Omental fat pad (tissue), 4 donors: ENCODE measurements around the gene PPFIA4. TPM values are rescaled to one million over a fixed set of nuclear protein-coding genes. Genes with fewer than 3 reads are reported as not detected.

Source experiments
- ATAC-seq: fragments of 150-250 bp; one replicate; pipeline ENCODE4 v1.9.1; 2016; ENCODE audit warnings: mild to moderate bottlenecking, moderate library complexity; ENCODE audit not compliant: low FRiP score
- DNase-seq: peaks from one replicate; pipeline ENCODE4 v3.0.0-alpha.2; 2019; ENCODE audit warnings: low spot score
- total RNA-seq, 4 donors: library from RNA; depleted of rRNA; stranded (reverse); fragments of >200 nt; gene quantifications; one replicate each; pipeline ENCODE4 v1.1.0, GENCODE V29; 2016
- TF ChIP-seq, protein P1 (sequence below), 3 donors: fragments of 450-650 bp; IDR thresholded peaks; one replicate each; pipeline ENCODE4 v1.5.1; 2016 to 2017; ENCODE audit warnings: antibody characterized with exemption in 3 of 3, mild to moderate bottlenecking in 3 of 3, moderate library complexity in 2 of 3

The PPFIA4 gene
- total RNA-seq, 4 donors from 2014 or later: 0.72 to 1.4 (median 1.2) TPM; not detected in 1

DNA sequence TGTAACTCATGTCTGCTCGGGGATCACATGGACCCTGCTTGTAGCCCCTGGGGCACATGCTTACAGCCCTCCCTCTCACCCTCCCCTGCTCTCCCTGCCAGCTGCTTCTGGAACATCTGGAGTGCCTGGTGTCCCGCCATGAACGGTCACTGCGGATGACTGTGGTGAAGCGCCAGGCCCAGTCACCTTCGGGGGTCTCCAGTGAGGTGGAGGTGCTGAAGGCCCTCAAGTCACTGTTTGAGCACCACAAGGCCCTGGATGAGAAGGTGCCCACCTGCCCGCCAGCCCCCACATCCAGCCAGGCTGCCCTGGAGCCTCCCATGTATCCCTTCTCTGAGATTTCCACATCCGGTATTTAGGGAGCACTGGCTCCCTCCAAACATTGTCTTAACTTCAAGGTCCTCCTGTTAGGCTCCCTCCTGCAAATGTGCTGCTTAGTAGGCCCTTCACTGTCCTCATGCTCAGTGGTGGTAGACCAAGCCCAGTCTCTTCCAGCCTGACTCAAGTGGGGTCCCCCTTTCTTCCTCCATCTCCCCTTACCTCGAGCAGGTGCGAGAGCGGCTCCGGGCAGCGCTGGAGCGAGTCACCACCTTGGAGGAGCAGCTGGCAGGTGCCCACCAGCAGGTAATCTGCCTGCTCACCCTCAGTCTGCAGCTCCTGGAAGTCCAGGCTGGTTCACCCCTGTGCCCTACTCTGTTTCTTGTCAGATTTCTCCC, 17.7 kb downstream of the PPFIA4 start:
- DNase-seq: no peak
- ATAC-seq: no peak
- TF ChIP-seq, protein P1, sequence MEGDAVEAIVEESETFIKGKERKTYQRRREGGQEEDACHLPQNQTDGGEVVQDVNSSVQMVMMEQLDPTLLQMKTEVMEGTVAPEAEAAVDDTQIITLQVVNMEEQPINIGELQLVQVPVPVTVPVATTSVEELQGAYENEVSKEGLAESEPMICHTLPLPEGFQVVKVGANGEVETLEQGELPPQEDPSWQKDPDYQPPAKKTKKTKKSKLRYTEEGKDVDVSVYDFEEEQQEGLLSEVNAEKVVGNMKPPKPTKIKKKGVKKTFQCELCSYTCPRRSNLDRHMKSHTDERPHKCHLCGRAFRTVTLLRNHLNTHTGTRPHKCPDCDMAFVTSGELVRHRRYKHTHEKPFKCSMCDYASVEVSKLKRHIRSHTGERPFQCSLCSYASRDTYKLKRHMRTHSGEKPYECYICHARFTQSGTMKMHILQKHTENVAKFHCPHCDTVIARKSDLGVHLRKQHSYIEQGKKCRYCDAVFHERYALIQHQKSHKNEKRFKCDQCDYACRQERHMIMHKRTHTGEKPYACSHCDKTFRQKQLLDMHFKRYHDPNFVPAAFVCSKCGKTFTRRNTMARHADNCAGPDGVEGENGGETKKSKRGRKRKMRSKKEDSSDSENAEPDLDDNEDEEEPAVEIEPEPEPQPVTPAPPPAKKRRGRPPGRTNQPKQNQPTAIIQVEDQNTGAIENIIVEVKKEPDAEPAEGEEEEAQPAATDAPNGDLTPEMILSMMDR (IDR thresholded peaks at IDR 0.05): no peak

DNA sequence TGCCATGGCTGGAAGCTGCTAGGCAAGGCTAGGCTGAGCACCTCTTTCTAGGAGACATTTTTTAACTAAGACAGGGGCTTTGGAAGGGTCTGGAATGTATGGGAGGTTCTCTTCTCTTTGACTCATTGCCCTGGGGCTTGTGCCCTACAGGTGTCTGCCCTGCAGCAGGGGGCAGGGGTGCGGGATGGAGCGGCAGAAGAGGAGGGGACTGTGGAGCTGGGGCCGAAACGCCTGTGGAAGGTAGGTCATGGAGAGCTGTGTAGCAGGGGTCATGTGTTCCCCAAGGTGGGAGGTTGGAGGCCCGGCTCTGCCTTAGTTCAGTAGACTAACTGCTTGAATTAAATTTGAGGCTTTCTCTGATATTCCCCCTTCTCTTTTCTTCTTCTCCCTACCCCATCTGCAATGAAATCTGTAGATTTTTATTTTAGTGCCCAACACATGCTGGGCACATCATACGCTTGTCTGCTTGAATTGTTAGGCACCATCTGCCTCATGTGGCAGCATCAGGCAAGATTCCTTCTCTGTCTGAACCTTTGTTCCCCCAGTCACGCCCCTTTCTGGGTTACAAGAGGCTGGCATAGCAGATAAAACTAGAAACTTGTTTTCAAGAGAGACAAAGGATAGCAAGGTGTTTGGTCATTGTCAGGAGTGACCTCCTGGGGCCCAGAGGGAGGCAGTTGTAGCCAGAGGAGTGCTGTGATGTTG, 18.4 kb downstream of the PPFIA4 start:
- DNase-seq (no peak), ATAC-seq (no peak)
- TF ChIP-seq, protein P1 (IDR thresholded peaks at IDR 0.05): no peak

DNA sequence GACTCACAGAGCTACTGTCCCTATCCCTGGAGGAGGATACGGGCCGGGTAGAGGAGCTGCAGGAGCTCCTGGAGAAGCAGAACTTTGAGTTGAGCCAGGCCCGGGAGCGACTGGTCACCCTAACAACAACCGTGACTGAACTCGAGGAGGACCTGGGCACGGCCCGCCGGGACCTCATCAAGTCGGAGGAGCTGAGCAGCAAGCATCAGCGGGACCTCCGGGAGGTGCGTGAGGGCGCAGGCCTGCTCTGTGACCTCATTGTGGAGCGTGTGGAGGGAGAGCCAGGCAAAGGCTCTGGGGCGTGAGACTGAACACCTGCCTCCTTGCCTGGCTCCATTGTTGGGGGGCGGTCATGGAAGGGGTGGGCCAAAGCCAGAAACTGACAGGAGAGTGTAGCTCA, 19.0 kb downstream of the PPFIA4 start:
- TF ChIP-seq, protein P1 (IDR thresholded peaks at IDR 0.05): no peak
- ATAC-seq: no peak
- DNase-seq: no peak

DNA sequence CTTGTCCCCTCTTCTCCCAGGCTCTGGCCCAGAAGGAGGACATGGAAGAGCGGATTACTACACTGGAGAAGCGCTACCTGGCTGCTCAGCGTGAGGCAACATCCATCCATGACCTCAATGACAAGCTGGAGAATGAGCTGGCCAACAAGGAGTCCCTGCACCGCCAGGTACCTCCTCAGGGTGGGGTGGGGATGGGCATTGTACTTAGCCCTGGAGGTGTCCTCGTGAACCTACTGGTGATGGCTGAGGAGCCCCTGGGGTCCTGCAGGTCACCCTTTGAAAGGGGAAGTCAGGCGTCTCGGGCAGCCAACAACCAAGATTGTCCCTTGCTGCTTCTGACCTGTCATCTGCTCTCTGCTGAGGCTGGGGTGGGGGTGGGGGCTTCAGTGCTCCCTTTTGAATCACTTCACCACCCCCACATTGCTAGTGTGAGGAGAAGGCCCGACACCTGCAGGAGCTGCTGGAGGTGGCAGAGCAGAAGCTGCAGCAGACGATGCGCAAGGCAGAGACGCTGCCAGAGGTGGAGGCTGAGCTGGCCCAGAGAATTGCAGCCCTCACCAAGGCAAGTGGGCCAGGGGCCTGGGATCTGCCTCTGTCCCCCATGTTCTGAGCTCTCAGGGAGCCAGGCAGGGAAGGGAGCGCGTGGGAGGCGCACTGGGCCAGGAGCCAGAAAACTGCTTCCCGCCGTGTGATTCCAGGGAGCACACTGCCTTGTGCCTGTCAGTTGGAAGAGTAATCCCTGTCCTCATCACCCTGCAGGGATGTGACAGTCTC, 19.7 kb downstream of the PPFIA4 start:
- DNase-seq (no peak), ATAC-seq (no peak)
- TF ChIP-seq, protein P1 (IDR thresholded peaks at IDR 0.05): no peak

DNA sequence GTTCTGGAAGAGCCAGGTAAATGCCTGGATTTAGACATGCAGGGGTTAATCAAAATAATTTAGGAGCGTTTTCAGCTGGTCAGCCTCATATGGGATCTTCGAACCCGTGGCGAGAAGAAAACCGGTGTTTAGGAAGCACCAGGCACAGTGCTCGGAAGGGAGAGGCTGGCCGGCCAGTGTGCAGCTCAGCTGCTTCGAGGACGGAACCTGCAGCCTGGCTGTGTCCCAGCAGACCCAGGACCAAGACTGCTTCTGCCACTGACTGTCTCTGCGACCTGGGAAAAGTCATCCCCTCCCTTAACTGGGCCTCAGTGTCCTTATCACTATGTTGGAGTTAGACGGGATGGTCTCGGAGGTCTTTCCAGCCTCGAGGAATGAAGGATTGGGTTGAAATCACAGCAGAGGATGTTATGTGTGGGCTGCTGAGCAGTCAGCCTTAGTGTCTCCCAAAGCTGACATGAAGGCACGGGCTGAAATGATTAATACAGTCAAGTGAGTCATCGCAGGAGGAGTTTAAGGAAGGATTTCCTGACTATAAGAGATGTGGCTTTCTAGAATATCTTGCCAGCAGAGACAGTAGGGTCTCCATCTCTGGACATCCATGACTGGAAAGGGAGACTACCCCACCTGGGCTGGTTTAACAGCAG, 20.8 kb downstream of the PPFIA4 start:
- peak; percentile 85 for ATAC-seq

DNA sequence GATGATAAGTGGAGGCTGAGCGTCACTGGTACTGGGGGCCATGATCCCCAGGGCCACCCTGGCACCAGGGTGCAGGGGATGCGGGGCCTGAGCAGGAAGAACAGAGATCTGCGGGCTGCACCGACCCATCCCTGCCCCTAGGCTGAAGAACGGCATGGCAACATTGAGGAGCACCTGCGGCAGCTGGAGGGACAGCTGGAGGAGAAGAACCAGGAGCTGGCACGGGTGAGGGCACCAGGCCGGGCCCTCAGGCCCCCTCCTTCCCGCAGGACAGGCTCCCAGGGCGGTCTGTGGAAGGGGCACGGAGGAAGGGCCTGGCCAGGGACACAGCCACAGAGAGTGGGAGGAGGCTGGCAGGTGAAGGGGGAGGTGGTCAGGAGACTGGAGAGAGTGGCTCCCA, 21.8 kb downstream of the PPFIA4 start:
- TF ChIP-seq, protein P1 (IDR thresholded peaks at IDR 0.05): no peak
- ATAC-seq (no peak), DNase-seq (no peak)

More for the DNA sequence above, 20.8 kb downstream of the PPFIA4 start:
- DNase-seq: no peak
- TF ChIP-seq, protein P1 (IDR thresholded peaks at IDR 0.05): no peak
